Measurements from ENCODE around the gene ZNF445.
A peak's percentile ranks its signal among the peaks of the same experiment; 100 is the strongest.
"Not testable (repeated sequence)": the region's sequence is repeated elsewhere in the genome, so short reads cannot be mapped to it uniquely, and the experiment has no call there.

ZNF445 gene

DNA sequence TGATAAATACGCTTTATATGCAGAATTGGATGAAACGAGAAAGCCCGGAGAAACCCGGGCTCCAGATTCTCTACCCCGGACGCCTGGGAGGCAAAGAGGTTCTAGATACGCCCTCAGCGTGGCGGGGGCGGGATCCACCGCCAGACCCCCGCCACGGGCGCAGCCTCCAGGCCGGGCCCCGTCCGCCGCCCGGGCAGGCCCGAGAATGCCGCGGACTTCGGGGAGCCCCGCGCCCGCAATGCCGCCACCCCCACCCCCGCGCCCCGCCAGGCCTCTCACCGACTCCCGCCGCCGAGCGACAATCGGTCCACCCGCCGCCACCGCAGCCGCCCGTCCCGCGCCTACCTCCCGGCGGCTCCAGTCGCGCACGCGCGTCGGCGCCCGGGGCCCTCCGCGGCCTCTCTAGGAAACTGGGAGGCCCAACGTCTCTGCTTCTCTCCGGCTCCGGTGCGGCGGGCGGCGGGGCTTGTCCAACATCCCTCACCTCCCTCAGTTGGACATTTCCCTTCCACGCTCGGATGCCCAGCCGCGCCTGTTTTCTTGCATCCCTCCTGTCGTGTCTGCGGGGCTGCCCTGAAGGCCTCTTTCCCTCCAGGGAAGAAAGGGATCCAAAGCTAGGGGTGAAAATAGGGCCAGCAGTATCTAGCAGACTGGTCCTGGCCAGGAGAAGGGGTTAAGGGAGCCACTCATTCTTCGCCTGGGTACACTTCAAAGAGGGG, at the start of gene ZNF445:
TSS of gene ZNF445 (minus strand) at position 359 of the 719 bp plus-strand sequence. CDS start 22,121 bp downstream, outside the sequence.
- DNase-seq, result peak; percentile 80

DNA sequence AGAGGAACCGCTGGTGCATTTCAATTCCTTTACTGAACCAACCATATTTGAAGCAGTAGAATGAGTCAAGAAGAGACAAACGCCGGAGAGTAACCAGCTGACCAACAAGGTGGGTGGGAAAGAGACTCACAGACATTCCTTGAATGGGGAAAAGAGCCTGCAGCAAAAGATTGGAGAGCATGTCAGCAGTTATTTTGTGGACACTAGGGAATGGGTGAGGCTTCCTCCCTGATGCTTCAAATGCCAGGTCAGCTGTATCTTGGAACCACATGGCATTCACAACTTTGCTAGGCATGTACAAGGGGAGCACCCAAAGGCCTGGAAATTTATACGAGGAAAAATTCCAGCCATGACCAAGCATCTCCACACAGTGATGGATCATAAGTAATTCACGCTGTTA, 47.6 kb upstream of the ZNF445 start:
- DNase-seq, result no peak

DNA sequence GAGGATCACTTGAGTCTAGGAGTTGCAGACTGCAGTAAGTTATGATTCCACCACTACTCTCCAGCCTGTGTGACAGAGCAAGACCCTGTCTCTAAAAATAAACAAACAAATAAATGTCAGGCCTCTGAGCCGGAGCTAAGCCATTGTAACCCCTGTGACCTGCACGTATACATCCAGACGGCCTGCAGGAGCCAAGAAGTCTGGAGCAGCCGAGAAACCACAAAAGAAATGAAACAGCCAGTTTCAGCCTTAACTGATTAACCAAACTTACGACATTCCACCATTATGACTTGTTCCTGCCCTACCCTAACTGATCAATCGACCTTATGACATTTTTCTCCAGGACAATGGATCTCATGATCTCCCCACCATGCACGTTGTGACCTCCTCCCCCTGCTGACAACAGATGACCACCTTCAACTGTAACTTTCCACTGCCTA, 45.0 kb upstream of the ZNF445 start:
- no peak for DNase-seq

DNA sequence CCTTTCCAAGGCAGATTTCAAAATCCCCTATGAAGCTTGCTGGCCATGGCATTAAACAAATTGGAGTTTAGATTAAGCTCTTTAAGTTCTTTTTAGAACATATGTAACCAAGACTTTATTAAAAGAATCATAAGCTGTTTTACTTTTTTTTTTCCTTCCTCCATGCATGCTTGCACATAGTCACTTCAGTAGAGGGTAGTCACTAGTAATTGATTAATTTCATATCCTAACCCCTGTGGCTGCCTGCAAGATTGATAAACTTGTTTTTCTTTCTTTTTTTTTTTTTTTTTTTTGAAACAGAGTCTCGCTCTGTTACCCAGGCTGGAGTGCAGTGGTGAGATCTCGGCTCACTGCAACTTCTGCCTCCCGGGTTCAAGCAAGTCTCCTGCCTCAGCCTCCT, 44.3 kb upstream of the ZNF445 start:
- no peak for DNase-seq

DNA sequence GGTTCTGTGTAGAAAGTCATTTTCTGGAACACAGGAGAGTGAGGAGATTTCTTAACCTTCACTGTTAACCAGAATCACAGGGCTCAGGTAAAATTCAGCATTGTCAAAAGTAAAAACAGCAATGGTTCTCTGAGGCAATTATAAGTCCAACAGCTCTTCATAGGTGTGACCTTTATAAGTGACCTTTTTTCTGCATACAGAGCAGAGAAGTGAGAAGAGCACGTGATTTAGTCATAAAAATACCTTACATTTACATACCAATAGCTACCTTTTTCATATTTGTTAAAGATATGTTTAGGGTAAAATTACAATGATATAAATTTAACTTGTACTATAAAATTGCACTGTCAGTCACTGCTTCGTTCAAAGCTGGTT, 41.3 kb upstream of the ZNF445 start:
- DNase-seq, result no peak

DNA sequence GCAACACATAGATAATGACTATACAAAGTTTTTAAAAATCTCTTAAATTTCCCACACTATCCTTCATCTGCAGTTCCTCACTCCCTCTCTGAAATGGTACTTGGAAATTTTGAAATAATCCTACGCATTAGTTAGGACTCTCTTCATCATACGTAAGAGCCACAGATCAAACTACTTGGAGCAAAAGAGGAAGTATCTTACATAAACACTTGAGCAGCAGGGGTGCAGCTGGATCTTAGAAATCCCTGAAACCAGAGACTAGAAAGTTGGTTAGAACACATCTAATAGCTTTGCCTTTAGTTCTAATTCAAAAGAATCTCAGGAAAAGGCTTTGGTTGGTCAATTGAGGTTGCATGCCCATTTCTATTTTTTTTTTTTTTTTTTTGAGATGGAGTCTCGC, 38.8 kb upstream of the ZNF445 start:
- no peak for DNase-seq

DNA sequence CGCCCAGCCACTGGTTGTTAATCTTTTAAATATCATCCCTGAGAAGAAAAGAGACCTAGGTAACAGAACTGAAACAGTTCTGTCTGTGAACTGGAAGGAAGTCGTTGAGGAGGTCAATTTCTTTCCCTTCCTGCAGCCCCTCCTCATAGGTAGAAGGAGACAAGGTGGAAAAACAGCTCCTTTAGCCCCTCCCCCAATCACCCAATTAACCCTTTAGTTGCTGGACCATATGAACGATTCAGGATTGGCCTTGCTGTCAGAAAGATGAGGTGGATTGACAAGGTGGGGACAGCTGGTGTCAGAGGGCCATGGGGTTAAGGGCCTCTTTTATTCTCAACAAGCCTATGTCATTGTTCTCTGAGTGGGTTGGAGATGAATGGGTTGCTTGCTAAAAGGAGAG, 36.0 kb upstream of the ZNF445 start:
- no peak for DNase-seq

DNA sequence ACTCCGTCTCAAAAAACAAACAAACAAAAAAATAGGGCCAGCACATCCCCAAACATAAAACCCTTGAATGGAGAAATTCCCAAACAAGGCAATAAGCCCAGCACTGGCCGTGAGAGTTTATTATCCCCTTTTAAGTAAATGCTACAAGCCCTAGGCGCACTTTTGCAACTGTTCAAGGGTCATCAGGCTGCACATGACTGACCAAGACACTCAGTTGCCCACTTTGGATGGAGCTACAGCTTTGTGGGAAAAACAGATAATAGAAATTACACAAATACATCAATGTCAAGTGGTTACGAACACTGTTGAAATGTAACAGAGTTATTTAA, 33.7 kb upstream of the ZNF445 start:
- no peak for DNase-seq

DNA sequence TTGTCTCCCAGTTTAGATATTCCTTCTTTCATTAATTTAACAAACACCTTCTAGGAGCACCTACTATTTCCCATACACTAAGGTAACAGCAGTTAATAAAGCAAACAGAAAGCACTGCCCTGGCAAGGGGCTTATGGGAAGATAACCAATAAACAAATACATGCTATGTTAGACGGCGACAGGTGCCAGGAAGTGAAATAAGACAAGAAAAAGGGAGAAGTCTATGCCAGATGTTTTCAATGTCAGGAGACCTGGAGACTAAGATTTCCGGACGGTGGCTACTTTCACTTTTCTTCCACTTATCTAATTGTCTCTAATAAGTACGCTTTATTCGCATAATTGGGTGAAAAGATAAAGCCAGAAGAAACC, 32.5 kb upstream of the ZNF445 start:
- DNase-seq, result no peak

DNA sequence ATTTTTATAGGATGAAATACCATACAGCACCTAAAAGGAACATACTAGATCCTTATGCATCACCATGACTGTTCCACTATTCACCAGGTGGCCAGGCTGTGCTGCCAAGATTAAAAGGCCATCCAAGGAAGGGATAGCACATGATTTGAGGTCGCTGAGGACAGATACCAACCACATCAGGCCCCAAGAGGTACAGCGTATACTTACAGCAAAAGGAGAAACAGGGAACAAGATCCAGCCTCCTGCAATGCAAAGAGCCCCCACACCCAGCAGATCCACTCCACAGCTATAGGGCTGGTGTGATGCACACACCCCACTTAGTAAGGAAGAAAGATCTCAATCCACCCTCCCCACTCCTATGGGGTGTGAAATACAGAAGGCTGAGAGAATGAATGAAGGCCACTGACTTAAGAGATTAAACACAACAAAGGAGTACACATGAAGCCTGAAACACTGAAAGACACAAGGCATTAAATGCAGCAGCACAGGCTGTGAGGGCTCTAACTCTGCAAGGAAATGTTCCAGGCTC, 32.0 kb upstream of the ZNF445 start:
- no peak for DNase-seq

DNA sequence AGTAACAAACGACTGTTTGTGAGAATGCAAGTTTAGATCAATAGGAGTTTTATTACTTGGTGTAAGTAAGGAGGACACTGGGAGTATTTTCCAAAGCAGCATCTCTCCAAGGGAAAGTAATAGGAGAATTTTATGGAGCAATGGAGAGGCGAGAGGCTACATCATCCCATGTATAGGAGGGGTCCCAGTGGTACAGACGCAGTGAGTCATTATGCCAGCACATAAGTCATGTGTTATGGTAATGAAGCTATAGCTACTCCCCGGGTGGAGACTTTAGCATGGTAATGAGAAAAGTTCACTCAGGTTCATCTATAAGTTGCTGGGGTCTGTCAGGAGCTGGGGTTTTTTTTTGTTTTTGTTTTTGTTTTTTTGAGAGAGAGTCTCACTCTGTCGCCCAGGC, 29.5 kb upstream of the ZNF445 start:
- no peak for DNase-seq

DNA sequence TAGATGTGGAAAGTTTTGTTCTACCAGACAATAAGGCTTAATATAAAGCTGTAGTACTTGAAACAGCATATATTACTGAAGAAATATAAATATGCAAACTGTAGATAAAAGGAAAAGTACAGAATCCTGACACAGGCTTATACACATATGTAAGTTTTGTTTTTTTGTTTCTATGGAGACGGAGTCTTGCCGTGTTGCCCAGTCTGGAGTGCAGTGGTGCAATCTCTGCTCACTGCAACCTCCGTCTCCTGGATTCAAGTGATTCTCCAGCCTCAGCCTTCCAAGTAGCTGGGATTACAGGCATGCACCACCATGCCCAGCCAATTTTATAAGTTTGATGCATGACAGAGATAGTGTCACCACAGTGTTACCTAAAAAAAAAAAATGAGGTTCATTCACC, 29.1 kb upstream of the ZNF445 start:
- DNase-seq, result no peak

DNA sequence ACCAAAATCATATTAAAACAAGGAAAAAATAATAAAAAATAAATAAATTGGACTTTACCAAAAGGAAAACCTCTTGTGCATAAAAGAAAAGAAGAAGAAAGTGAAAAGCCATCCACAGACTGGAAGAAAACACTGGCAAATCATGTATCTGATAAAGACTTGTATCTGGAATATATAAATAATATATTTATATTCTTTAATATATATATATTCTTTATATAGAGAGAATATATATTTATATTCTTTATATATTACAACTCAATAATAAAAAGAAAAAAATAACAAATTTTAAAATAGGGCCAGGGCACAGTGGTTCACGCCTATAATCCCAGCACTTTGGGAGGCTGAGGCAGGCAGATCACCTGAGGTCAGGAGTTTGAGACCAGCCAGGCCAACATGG, 27.1 kb upstream of the ZNF445 start:
- no peak for DNase-seq

DNA sequence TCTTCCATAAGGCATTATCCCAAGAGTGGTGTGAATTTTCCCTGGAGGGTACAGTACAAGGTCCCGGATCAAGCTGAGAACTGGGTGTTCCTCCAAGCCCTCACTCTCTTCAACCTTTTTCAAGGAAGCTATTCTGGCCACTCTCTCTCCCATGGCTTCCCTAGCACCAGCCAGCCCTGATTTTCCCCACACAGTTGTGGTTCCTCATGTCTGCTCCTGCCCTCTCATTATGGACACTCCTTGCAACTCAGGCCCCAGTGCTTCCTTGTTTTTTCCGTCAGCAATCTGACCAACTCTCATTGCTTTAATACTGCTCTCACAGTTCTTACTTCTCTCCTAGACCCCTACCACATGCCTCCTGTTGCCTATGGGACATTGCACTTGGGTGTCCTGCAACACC, 25.7 kb upstream of the ZNF445 start:
- not testable (repeated sequence) for DNase-seq

DNA sequence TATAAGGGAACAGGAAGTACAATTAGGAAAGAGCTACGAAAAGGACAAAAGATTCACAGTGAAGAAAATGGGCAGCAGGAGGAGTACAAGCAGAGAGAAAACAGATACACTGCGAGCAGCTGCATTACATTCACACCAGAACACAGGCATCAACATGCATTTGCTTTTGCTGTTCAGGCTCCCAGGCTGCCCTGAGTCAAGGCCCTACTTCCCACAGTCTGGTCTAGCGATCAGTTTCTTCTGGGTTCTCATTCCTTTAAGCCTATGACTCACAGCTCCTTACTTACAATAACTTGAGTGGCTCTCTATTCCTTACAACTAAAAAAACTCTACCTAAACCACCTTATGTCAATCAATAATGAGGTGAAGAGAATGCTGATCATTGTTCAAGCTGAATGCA, 24.5 kb upstream of the ZNF445 start:
- DNase-seq, result no peak

DNA sequence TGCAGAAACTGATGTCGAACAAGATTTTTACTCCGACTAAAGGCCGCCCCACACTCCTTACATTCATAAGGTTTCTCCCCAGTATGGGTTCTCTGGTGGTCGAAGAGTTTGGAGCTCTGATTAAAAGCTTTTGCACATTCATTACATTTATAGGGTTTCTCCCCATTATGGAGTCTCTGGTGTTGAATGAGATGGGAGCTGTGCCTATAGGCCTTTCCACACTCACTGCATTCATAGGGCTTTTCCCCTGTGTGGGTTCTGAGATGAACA, 22.4 kb upstream of the ZNF445 start:
- not testable (repeated sequence) for DNase-seq

DNA sequence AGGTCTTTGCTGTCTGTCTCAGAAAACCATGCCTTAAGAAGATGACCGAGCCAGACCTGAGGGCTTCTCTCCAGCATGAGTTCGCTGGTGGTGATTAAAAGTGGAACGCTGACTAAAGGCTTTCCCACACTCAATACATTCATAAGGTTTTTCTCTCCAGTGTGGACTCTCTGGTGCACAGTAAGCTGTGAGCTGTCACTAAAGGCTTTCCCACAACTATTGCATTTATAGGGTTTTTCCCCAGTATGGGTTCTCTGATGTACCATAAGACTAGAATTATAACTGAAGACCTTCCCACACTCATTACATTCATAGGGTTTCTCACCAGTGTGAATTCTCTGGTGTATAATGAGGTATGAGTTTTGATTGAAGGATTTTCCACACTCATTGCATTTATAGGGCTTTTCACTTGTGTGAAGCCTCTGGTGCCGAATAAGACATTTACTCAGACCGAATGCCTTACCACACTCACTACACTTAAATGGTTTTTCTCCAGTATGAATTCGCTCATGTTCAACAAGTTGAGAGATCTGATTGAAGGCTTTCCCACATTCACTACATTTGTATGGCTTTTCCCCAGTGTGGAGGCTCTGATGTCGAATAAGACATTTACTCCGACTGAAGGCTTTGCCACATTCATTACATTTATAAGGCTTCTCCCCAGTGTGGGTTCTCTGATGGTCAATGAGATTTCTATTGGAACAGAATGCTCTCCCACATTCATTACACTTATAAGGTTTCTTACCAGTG, 21.9 kb upstream of the ZNF445 start:
- DNase-seq, result no peak

DNA sequence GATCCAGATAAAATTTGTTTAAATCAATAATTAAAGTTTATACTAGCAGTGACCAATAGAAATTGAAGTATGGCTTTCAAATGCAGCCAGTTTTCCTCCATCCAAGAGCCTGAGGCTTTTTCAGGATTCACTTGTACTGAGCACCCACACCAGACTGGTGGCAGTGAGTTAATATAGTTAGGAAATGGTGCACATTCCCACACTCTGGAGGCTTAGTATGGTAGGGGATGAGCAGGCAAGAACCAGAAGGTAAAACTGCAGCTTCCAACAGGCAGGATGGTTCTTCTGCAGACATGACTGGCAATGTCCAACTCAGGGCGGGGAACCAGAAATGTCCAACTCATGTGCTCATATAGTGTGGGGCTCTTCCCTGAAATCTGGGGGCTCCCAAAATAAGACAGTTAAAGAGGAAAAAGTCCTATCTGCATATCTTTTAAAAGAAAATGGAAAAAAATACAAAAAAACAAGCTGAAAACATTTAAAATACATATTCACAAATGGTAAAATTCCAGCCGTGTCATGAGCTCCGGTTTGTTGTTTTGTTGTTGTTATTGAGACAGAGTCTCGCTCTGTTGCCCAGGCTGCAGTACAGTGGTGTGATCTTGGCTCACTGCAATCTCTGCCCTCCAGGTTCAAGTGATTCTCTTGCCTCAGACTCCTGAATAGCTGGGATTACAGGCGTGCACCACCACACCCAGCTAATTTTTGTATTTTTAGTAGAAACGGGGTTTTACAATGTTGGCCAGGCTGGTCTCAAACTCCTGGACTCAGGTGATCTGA, 18.4 kb upstream of the ZNF445 start:
- DNase-seq, result no peak

DNA sequence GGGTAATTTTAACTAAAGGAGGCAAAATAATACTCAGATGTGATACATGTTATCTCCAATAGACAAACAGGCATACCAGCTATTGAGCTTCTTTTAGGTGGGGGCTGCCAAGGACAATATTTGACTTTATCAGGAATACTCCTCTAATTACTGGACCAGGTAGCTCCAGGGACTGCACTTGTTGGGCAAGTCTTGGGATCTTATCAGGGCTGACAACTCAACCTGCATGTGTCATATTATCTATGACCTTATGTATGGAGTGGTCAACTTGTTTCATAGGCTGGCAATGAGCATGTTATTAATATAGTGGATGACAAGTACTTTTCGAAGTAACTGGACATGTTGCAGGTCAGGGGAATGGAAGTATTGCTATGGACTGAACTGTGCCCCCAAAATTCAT, 15.0 kb upstream of the ZNF445 start:
- no peak for DNase-seq

DNA sequence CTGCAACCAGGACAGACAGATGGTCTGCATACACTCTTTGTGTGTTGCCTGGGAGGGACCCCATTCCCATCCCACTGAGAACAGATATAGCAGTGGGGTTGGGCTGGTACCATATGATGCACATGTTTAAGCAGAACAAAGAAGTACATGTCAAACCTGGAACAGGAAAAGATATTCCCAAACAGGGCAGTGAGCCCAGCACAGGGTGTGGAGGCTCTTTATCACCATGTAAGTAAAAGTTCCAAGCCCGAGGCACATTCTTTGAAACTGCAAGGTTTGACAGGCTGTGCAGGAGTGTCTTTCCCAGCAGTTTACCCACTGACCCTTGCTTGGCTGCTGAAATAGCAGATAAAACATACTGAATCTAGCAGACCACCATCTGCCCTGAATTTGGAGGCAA, 5.3 kb upstream of the ZNF445 start:
- DNase-seq, result no peak

DNA sequence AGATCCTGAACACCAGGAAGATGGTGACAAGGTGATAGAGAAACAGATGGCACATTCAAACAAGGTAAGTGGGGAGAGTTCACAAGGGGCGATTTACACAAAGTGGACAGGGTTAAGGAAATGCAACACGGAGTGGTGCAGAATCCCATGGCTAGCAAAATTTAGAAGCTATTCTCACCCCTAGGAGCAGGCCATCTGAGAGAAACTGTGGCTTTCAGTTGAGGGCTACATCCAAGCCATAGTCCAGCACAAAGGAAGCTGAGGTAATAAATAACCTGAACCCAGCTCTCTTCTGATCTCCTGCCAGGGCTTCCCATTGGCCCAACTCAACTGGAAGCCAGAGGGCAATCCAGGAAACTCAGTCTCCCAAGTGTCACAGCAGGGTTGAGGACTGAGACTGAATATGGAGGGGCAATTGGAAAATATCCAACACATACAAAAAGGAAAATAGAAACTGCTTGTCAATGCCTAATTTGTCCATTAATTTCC, 1.2 kb upstream of the ZNF445 start:
- DNase-seq, result no peak

DNA sequence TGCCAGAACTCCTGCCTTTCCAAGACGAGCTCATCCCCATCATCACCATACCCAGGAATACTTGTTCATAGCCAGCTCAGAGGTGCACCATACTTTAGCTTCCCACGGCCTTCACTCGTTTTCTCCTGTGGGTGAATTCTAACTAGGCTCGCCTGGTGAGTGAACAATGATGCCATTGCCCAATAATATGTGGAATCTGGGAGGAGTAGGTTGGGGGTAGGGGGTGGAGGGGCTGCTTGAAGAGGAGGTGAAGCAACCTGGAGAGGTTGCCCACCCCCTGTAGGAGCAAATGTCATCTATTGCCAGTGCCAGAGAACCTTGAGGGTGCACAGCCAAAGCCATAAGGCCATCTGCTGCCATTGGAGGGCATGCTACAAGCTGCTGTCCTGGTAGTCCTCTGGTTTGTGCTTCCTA, 592 bp upstream of the ZNF445 start:
- DNase-seq, result no peak

DNA sequence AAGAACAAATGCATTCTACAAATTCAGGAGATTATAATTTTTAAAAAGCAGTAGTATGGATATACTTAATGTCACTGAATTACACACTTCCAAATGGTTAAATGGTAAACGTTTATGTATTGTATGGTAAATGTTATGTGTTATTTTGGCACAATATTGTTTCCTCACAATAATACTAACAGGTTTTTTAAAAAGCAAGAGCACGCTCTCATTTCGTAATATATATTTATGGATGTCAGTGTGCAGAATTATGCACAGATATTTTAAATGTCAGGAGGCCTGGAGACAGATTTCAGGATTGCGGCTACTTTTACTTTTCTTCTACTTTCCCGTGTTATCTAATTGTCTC, 533 bp downstream of the ZNF445 start:
- no peak for DNase-seq

DNA sequence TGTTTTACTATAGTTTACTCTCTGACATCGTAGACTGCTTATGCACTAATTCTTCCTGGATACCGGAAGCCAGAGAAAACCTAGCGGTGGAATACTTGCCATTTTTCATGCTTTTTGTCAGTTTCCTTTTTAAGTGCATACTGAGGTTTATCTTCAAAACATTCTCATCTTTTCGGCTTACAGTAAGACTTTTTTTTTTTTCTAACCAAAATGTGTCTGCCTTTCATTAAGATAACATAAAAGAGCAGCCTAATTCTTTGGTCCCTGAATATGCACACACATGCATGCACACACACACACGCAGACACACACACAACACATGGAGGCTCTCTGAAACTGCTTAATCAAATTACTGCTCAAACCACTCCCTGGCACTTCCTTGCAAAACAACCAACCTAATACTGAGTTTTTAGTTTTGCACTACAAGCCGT, 1.3 kb downstream of the ZNF445 start:
- no peak for DNase-seq

Data from activated naive CD4-positive, alpha-beta T cell treated with anti-CD3 and anti-CD28 coated beads, Interleukin-2, amount 50 U/mL, for 16 hours (primary cell).